ENCODE data around the gene RAB36.

GRCh38 chr22:23151827-23152226 lies 6.5 kb downstream of the RAB36 start:
- TF ChIP-seq CTCF (IDR thresholded peaks at IDR 0.05; ENCODE audit: low read depth, low read length, poor library complexity, severe bottlenecking) (no peak), EZH2phosphoT487 (IDR thresholded peaks at IDR 0.05; ENCODE audit: borderline replicate concordance, low read length) (no peak)
